Right atrium auricular region (tissue), 2 donors: ENCODE data around the gene ACOX2. TPM values are rescaled to one million over a fixed set of nuclear protein-coding genes. Genes with fewer than 3 reads are reported as not detected.

ENCODE experiments used
- DNase-seq: peaks from one replicate; pipeline ENCODE4 v3.0.0-alpha.2; 2019; ENCODE audit warnings: low spot score
- H3K27ac ChIP-seq, 2 donors: fragments of 200-600 bp; sonication (generic); 1 replicate in 1 of 2; 2 replicates in 1 of 2; pipeline ENCODE4 v1.5.1; 2016 to 2019
- H3K27me3 ChIP-seq, 2 donors: fragments of 200-600 bp; sonication (generic); one replicate each; pipeline versions ENCODE4 v1.5.1 to v1.6.0; 2017 to 2019
- H3K36me3 ChIP-seq: fragments of 200-600 bp; sonication (generic); one replicate; pipeline ENCODE4 v1.5.1; 2016
- H3K4me1 ChIP-seq, 2 donors: fragments of 200-600 bp; sonication (generic); one replicate each; pipeline versions ENCODE4 v1.5.1 to v1.6.0; 2017 to 2019
- H3K4me3 ChIP-seq, 2 donors: fragments of 200-600 bp; sonication (generic); 1 replicate in 1 of 2; 2 replicates in 1 of 2; pipeline ENCODE4 v1.5.1; 2017 to 2019; ENCODE audit warnings: mild to moderate bottlenecking in 1 of 2, moderate library complexity in 1 of 2
- H3K9me3 ChIP-seq, 2 donors: fragments of 200-600 bp; sonication (generic); one replicate each; pipeline ENCODE4 v1.5.1; 2019
- total RNA-seq, 2 donors: library from RNA; depleted of rRNA; stranded (reverse); fragments of >200 nt; gene quantifications; one replicate each; pipeline ENCODE4 v1.1.0, GENCODE V29; 2016
- TF ChIP-seq, protein P1 (sequence below), 2 donors: fragments of 200-600 bp; sonication (generic); IDR thresholded peaks; one replicate each; pipeline ENCODE4 v1.5.1; 2019; ENCODE audit warnings: antibody characterized with exemption in 2 of 2

Gene ACOX2
- total RNA-seq, 2 donors from 2014 or later, result 11.5 to 30.2 TPM

DNA sequence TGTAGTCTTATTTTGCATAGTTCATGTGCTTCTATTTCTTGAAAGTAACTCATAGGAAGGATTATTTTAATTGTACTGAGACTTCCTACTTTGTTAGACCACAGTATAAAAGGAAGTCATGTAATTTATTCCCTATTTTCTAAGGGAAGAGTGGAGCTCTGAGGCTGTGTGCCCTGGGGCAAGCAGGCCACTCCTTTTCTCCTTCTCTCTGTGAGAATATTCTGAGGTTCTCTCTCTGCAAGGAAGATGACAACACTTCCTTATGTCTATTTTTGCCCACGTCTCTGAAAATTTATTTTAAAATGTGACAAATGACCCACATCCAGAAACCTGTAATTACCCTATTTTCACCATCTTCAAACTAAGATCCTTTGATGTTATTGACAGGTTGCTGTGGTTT, 34.1 kb downstream of the ACOX2 start:
- TF ChIP-seq, protein P1, sequence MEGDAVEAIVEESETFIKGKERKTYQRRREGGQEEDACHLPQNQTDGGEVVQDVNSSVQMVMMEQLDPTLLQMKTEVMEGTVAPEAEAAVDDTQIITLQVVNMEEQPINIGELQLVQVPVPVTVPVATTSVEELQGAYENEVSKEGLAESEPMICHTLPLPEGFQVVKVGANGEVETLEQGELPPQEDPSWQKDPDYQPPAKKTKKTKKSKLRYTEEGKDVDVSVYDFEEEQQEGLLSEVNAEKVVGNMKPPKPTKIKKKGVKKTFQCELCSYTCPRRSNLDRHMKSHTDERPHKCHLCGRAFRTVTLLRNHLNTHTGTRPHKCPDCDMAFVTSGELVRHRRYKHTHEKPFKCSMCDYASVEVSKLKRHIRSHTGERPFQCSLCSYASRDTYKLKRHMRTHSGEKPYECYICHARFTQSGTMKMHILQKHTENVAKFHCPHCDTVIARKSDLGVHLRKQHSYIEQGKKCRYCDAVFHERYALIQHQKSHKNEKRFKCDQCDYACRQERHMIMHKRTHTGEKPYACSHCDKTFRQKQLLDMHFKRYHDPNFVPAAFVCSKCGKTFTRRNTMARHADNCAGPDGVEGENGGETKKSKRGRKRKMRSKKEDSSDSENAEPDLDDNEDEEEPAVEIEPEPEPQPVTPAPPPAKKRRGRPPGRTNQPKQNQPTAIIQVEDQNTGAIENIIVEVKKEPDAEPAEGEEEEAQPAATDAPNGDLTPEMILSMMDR (IDR thresholded peaks at IDR 0.05), result no peak
- Histone ChIP-seq H3K36me3 (peaks cover 48% of the 10 kb centered on the region), H3K27me3 (no peaks in the 10 kb centered on the region), H3K4me1 (no peaks in the 10 kb centered on the region), H3K27ac (no peak overlapping the region), H3K9me3 (no peaks in the 10 kb centered on the region), H3K4me3 (no peak overlapping the region)
- DNase-seq, result peak; percentile 34

DNA sequence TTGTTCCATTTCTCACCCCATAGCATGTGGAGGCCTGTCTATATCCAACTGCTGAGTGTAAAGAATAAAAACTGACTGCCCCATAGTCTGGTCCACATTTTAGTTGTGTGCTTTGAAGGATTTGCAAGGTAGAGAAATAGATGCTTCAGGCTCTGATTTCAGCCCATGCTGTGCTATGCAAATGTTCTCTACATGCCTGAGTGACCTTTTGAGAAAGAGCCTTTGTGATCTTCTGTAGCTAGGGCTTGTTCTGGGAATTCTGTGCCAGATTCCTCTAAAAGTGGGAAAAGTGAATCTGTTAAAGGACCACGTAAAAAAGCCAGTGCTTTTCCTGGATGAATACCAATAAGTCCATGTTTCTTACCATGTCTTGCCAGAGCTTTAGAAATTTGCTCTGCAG, 39.9 kb downstream of the ACOX2 start:
- H3K9me3 ChIP-seq, result no peaks in the 10 kb centered on the region
- no peak for DNase-seq
- TF ChIP-seq, protein P1 (IDR thresholded peaks at IDR 0.05), result no peak
- peaks cover 21% of the 10 kb centered on the region for H3K36me3 ChIP-seq
- H3K4me3 ChIP-seq, result no peak overlapping the region
- H3K4me1 ChIP-seq, result peaks cover 0 to 51% of the 10 kb centered on the region in 2 donors
- no peaks in the 10 kb centered on the region for H3K27me3 ChIP-seq
- H3K27ac ChIP-seq, result peak overlapping the region; percentile 24 to 35

DNA sequence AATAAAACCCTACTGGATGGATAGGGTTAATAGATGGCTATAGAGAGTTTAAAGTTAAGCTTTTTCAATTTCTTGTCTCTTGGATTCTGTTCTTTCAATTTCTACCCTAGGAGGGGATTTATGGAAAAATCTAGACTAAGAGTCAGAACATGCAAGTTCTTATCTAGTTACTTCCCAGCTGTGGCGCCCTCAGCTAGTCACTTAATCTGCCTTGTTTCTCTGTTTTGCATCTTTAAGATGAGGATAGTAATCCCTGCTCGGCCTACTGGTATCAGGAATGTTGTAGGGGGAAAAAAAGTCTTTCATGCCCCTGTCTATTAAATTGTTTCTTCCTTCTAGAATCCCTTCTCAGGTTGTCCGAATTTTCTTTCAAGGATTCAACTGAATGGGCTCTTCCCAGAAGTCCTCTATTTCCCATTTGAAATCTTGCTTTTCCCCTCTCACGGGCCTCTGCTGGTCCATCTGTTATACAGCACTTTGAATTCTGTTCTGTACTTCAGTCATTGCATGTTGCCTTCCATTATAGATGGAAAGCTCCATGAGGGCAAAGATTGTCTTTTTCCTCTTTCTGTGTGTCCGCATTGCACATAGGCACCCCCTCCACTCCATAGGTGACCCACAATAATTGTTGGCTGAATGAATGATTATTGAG, 40.7 kb downstream of the ACOX2 start:
- no peak overlapping the region for H3K4me3 ChIP-seq
- H3K27ac ChIP-seq, result peak overlapping the region in 1 of 2 donors; percentile 32
- H3K4me1 ChIP-seq, result peaks cover 0 to 53% of the 10 kb centered on the region in 2 donors
- DNase-seq, result no peak
- H3K36me3 ChIP-seq, result peaks cover 17% of the 10 kb centered on the region
- no peaks in the 10 kb centered on the region for H3K27me3 ChIP-seq
- TF ChIP-seq, protein P1 (IDR thresholded peaks at IDR 0.05), result no peak
- H3K9me3 ChIP-seq, result no peaks in the 10 kb centered on the region

DNA sequence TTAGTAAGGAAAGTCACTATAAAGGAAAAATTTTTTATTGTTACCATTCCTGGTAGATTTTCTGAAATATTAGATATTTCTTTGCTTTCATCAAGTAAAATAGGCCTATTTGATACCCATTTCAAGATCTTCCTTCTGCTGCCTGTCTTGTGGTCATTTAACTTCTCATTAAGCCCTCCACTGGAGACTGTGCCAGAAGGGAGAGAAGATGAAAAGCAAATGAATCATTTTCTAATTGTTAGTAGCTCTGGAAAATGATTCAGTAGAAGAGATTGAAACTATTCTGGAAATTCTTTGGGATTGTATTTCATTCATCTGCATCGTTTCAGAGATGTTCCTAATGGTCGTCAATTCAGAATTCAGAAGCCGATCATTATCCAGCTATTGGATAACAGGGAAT, 41.9 kb downstream of the ACOX2 start:
- Histone ChIP-seq H3K36me3 (peaks cover 8% of the 10 kb centered on the region), H3K27me3 (no peaks in the 10 kb centered on the region), H3K27ac (no peak overlapping the region), H3K9me3 (no peaks in the 10 kb centered on the region), H3K4me1 (peaks cover 0 to 60% of the 10 kb centered on the region in 2 donors), H3K4me3 (no peak overlapping the region)
- DNase-seq, result no peak
- TF ChIP-seq, protein P1 (IDR thresholded peaks at IDR 0.05), result no peak

DNA sequence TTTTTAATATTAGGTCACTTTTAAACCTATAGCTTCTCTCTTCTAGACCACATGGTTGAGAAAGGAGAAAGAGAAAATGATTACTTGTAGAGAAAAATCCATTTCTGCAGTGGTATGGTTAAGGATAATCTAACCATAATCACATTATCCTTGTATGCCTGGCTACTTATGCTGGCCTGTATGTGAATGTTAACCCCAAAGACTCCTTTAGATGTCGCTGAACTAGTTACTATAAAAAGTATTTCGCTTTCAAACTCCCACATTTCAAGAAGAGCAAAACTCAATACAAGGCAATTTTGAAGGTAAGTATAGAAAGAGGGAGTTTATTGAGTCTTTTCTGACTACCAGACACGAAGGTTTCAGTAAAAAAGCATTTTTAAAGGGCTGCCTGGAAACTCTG, 42.9 kb downstream of the ACOX2 start:
- H3K27ac ChIP-seq, result no peak overlapping the region
- H3K36me3 ChIP-seq, result no peaks in the 10 kb centered on the region
- H3K4me1 ChIP-seq, result peaks cover 0 to 60% of the 10 kb centered on the region in 2 donors
- DNase-seq, result no peak
- TF ChIP-seq, protein P1 (IDR thresholded peaks at IDR 0.05), result no peak
- H3K4me3 ChIP-seq, result no peak overlapping the region
- H3K27me3 ChIP-seq, result no peaks in the 10 kb centered on the region
- no peaks in the 10 kb centered on the region for H3K9me3 ChIP-seq

DNA sequence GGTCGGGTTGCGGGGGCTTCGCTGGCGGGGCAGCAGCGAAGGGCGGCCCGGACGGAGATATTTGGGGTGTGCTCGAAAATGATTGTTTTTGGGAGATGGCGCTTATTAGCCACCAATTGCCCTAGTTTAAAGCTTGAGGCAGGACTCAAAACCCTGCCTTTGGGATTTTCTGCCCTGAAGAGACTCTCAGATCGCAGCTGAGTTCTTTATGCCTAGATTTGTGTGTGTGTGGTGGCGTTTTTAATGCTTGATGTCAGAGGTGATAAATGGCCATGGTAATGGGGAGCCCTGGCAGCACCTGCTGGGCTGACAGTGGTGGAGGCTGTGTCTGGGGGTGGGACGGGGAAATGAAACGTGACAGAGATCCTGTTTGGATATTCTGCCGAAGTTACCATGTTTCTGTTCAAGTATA, 44.5 kb downstream of the ACOX2 start:
- no peaks in the 10 kb centered on the region for H3K27me3 ChIP-seq
- H3K4me1 ChIP-seq, result peaks cover 0 to 58% of the 10 kb centered on the region in 2 donors
- TF ChIP-seq, protein P1 (IDR thresholded peaks at IDR 0.05), result no peak

More for the DNA sequence above, 44.5 kb downstream of the ACOX2 start:
- Histone ChIP-seq H3K4me3 (peak overlapping the region; percentile 68 to 87), H3K36me3 (no peaks in the 10 kb centered on the region), H3K27ac (peak overlapping the region; percentile 76 to 82), H3K9me3 (no peaks in the 10 kb centered on the region)
- DNase-seq, result no peak
